Uterus (tissue), 4 donors: ENCODE results near the gene CECR2. TPM values are rescaled to one million over a fixed set of nuclear protein-coding genes. Genes with fewer than 3 reads are reported as not detected.

Source experiments
- DNase-seq, 2 donors: peaks; one replicate each; pipeline ENCODE4 v3.0.0-alpha.2; 2019 to 2020
- H3K27ac ChIP-seq, 2 donors: fragments of 200-600 bp; sonication (generic); 1 replicate in 1 of 2; 2 replicates in 1 of 2; pipeline ENCODE4 v1.5.1; 2016 to 2018
- H3K27me3 ChIP-seq, 2 donors: fragments of 200-600 bp; sonication (generic); one replicate each; pipeline ENCODE4 v1.5.1; 2018 to 2019; ENCODE audit warnings: control low read depth in 1 of 2
- H3K36me3 ChIP-seq, 2 donors: fragments of 200-600 bp; sonication (generic); one replicate each; pipeline ENCODE4 v1.5.1; 2019; ENCODE audit warnings: control low read depth in 1 of 2
- H3K4me1 ChIP-seq, 2 donors: fragments of 200-600 bp; sonication (generic); one replicate each; pipeline ENCODE4 v1.5.1; 2018 to 2019; ENCODE audit warnings: control low read depth in 1 of 2
- H3K4me3 ChIP-seq, 2 donors: fragments of 200-600 bp; sonication (generic); 1 replicate in 1 of 2; 2 replicates in 1 of 2; pipeline ENCODE4 v1.5.1; 2018 to 2019; ENCODE audit warnings: mild to moderate bottlenecking in 1 of 2
- H3K9me3 ChIP-seq, 2 donors: fragments of 200-600 bp; sonication (generic); one replicate each; pipeline ENCODE4 v1.5.1; 2019; ENCODE audit warnings: control low read depth in 1 of 2
- POLR2A ChIP-seq, 2 donors: fragments of 450-650 bp; IDR thresholded peaks; one replicate each; pipeline ENCODE4 v1.6.1; 2016; ENCODE audit warnings: antibody characterized with exemption in 2 of 2, mild to moderate bottlenecking in 1 of 2, moderate library complexity in 1 of 2
- intact Hi-C: fragments of 100-400 bp; cut with DNase I; formaldehyde crosslinking; loops from one replicate; pipeline ENCODE4 v1.15.1; 2023; ENCODE audit warnings: low total_unique reads
- total RNA-seq, 4 donors: library from RNA; depleted of rRNA in 3 of 4; stranded (reverse); fragments of >200 nt in 3 of 4; gene quantifications; one replicate each; pipeline versions ENCODE4 v1.1.0 to v1.2.4, GENCODE V29; 2014 to 2023
- TF ChIP-seq, protein P1 (sequence below), 4 experiments: fragments of 200-600 bp in 2 of 4; fragments of 450-650 bp in 2 of 4; sonication (generic) in 2 of 4; IDR thresholded peaks; one replicate each; pipeline ENCODE4 v1.5.1; 2016 to 2019; ENCODE audit warnings: antibody characterized with exemption in 4 of 4, mild to moderate bottlenecking in 2 of 4, moderate library complexity in 1 of 4
- donor health status: DM: yes; HTN: yes; CAD: no.

Gene CECR2
- total RNA-seq, 4 donors from 2014 or later, result under 0.01 to 6.3 (median 3.8) TPM

DNA sequence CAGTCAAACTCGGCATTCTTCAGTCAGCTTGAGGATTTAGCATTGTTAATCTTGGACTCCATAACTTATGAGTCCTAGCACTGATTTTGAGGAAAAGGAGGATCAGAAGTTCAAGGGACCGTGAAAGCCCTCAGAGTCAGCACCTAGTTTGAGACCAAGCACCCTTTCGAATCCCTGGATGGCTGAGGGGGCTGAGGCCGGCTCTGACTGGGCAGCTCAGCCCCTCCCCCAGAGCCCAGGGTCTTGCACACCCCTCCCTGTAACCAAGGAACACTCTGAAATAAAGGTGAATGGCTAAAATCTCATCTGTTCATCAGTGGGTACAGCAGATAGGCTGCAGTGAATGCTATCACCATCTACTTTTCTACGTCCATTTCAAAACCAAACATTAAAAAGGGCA is 221.3 kb downstream of the CECR2 start:
- Histone ChIP-seq H3K9me3 (no peaks in the 10 kb centered on the region), H3K4me3 (no peak overlapping the region), H3K4me1 (no peaks in the 10 kb centered on the region), H3K27ac (no peak overlapping the region), H3K36me3 (no peaks in the 10 kb centered on the region), H3K27me3 (no peaks in the 10 kb centered on the region)
- intact Hi-C loops, result no loop called here
- no peak for DNase-seq
- no peak for TF ChIP-seq POLR2A (IDR thresholded peaks at IDR 0.05)

DNA sequence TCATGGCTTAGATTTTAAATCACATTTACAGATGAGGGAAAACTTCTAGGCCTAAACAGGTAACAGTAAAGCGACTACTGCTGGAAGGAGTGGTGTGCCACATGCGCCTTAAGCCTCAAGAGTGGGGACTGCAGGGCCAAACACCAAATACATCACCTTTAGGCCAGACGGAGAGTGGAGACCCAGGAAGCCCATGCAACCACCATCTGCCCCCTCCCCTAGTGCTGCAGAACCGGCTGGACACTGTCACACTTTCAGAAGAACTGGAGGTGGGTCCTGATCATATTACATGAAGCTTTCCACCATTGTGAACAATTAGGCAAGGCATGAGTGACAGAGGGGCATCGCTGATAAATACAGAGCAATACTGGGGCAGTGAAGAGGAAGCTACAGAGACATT is 222.9 kb downstream of the CECR2 start:
- Histone ChIP-seq H3K27me3 (no peaks in the 10 kb centered on the region), H3K4me1 (no peaks in the 10 kb centered on the region), H3K4me3 (no peak overlapping the region), H3K36me3 (no peaks in the 10 kb centered on the region), H3K27ac (no peak overlapping the region), H3K9me3 (no peaks in the 10 kb centered on the region)
- intact Hi-C loops, result no loop called here
- no peak for TF ChIP-seq POLR2A (IDR thresholded peaks at IDR 0.05)
- TF ChIP-seq, protein P1, sequence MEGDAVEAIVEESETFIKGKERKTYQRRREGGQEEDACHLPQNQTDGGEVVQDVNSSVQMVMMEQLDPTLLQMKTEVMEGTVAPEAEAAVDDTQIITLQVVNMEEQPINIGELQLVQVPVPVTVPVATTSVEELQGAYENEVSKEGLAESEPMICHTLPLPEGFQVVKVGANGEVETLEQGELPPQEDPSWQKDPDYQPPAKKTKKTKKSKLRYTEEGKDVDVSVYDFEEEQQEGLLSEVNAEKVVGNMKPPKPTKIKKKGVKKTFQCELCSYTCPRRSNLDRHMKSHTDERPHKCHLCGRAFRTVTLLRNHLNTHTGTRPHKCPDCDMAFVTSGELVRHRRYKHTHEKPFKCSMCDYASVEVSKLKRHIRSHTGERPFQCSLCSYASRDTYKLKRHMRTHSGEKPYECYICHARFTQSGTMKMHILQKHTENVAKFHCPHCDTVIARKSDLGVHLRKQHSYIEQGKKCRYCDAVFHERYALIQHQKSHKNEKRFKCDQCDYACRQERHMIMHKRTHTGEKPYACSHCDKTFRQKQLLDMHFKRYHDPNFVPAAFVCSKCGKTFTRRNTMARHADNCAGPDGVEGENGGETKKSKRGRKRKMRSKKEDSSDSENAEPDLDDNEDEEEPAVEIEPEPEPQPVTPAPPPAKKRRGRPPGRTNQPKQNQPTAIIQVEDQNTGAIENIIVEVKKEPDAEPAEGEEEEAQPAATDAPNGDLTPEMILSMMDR (IDR thresholded peaks at IDR 0.05), result no peak
- no peak for DNase-seq

DNA sequence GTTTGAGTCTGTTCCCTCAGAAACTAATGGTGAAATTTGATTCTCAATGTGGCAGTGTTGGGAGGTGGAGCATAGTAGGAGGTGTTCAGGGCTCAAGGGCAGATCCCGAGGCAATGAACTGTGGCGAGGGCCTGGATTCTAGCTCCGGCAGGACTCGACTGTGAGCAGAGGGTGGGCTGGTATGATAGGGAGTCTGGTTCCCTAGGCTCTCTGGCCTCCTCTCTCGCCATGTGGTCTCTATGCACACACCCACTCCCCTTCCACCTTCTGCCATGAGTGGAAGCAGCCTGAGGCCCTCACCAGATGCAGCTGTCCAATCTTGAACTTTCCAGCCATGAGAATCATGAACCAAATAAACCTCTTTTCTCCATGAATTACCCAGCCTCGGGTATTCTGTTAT is 227.0 kb downstream of the CECR2 start:
- no peaks in the 10 kb centered on the region for H3K9me3 ChIP-seq
- no peaks in the 10 kb centered on the region for H3K27me3 ChIP-seq
- intact Hi-C loops, result no loop called here
- H3K4me1 ChIP-seq, result peaks cover 0 to 4% of the 10 kb centered on the region in 2 donors
- TF ChIP-seq, protein P1 (IDR thresholded peaks at IDR 0.05), result no peak
- TF ChIP-seq POLR2A (IDR thresholded peaks at IDR 0.05), result no peak
- no peak for DNase-seq
- no peak overlapping the region for H3K27ac ChIP-seq
- H3K36me3 ChIP-seq, result no peaks in the 10 kb centered on the region
- H3K4me3 ChIP-seq, result no peak overlapping the region

DNA sequence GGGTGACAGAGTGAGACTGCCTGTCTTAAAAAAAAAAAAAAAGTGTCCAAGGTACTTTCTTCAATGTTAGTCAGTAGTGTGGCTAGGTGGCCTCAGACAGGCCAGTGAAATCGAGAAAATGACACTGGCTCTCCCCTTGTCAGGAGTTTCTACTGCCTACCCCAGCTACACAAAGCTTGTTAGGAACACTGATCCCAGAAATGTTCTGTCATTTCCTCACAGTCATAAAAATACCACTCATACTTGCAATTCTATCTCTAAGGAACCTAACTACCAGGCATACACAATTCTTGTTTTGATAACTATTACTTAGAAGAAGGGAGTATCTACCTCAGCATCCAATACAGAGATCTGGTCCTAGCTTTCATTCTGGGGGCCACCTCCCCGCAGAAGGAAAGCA is 228.0 kb downstream of the CECR2 start:
- Histone ChIP-seq H3K4me1 (peaks cover 0 to 5% of the 10 kb centered on the region in 2 donors), H3K27me3 (no peaks in the 10 kb centered on the region), H3K27ac (no peak overlapping the region), H3K36me3 (no peaks in the 10 kb centered on the region), H3K9me3 (no peaks in the 10 kb centered on the region), H3K4me3 (no peak overlapping the region)
- no peak for DNase-seq
- TF ChIP-seq, protein P1 (IDR thresholded peaks at IDR 0.05), result no peak
- no peak for TF ChIP-seq POLR2A (IDR thresholded peaks at IDR 0.05)
- intact Hi-C loops, result no loop called here

DNA sequence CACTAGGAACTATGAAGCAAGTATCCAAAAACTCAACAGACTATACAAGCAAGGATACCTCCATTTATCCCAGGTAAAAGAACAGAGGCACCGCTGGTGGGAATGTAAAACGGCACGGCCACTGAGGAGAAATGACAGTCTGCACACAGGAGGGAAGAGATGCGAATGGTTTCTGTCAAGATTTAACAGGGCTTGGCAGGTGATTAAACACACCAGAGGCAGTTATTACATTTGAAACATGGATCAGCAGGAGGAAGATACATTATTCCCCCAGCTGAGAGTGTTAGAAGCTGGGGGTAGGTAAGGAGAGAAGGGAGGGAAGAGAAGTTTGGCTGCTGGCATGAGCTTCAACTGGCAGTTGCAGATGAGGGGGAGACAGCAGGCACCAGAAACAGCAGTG is 229.1 kb downstream of the CECR2 start:
- DNase-seq, result no peak
- TF ChIP-seq, protein P1 (IDR thresholded peaks at IDR 0.05), result no peak
- H3K4me1 ChIP-seq, result peaks cover 0 to 5% of the 10 kb centered on the region in 2 donors
- no peaks in the 10 kb centered on the region for H3K36me3 ChIP-seq
- H3K27me3 ChIP-seq, result no peaks in the 10 kb centered on the region
- no peak overlapping the region for H3K4me3 ChIP-seq
- H3K27ac ChIP-seq, result no peak overlapping the region
- no peaks in the 10 kb centered on the region for H3K9me3 ChIP-seq
- intact Hi-C loops, result no loop called here

DNA sequence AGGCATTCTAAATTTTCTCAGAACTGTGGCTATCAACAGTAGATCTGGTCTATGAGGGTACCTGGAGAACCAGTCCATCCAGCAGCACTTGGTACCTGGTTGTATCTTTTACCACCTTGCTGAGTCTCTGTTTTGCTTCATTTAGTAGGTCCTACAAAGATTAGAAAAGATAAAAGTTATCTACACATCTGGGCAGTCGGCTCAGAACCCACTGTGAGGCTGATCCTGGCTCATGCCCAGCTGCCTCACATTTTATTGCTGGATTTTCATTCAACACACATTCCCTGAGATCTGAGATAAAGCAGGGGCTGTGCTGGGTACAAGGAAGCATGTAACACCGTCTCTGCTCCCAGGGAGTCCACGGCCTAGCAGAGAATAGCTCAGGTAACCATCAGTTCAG is 231.8 kb downstream of the CECR2 start:
- H3K36me3 ChIP-seq, result no peaks in the 10 kb centered on the region

More for the DNA sequence above, 231.8 kb downstream of the CECR2 start:
- no peak overlapping the region for H3K4me3 ChIP-seq
- peaks cover 0 to 5% of the 10 kb centered on the region in 2 donors for H3K4me1 ChIP-seq
- no peak overlapping the region for H3K27ac ChIP-seq
- no peaks in the 10 kb centered on the region for H3K27me3 ChIP-seq
- DNase-seq, result no peak
- intact Hi-C loops, result no loop called here
- no peak for TF ChIP-seq POLR2A (IDR thresholded peaks at IDR 0.05)
- TF ChIP-seq, protein P1 (IDR thresholded peaks at IDR 0.05), result no peak
- no peaks in the 10 kb centered on the region for H3K9me3 ChIP-seq
